G401 (cell line): ENCODE measurements around the gene OXT. TPM values are rescaled to one million over a fixed set of nuclear protein-coding genes. Genes with fewer than 3 reads are reported as not detected.
A peak's percentile ranks its signal among the peaks of the same experiment; 100 is the strongest.
"Not testable (repeated sequence)": the region's sequence is repeated elsewhere in the genome, so short reads cannot be mapped to it uniquely, and the experiment has no call there.

Experiments
- DNase-seq: peaks from one replicate; pipeline ENCODE4 v3.0.0-alpha.2; 2015; ENCODE audit warnings: low spot score
- in situ Hi-C: cut with HindIII; loops from 2 replicates; pipeline ENCODE4 v1.10.0; 2016; ENCODE audit warnings: low sequenced_read_pairs, mixed read lengths
- total RNA-seq: library from RNA; depleted of rRNA; stranded (reverse); fragments of >200 nt; shearing (Covaris generic); gene quantifications from 2 replicates; pipeline ENCODE4 v1.2.3, GENCODE V29; 2014; rRNA removed

OXT gene
- not detected in 2 replicates for total RNA-seq

- no peak for DNase-seq
- in situ Hi-C loops = no loop called here
Measured at GRCh38 chr20:3071610-3072529, at the start of gene OXT. Gene OXT (plus strand): TSS chr20:3071620. CDS start chr20:3071656, 36 bp downstream.

- no peak for DNase-seq
- in situ Hi-C loops = no loop called here
Measured at GRCh38 chr20:3021777-3022176, 49.6 kb upstream of the OXT start.

GRCh38 chr20:3022559-3023490, 48.6 kb upstream of the OXT start:
- in situ Hi-C loops = not testable (repeated sequence)

GRCh38 chr20:3027987-3028386, 43.4 kb upstream of the OXT start:
- in situ Hi-C loops = no loop called here
- no peak for DNase-seq

More at GRCh38 chr20:3022559-3023490, 48.6 kb upstream of the OXT start:
- DNase-seq = not testable (repeated sequence)

GRCh38 chr20:3031524-3032147, 39.8 kb upstream of the OXT start:
- DNase-seq = no peak
- in situ Hi-C loops = no loop called here

- in situ Hi-C loops = no loop called here
- DNase-seq = no peak
Measured at GRCh38 chr20:3032624-3033023, 38.8 kb upstream of the OXT start.

- no peak for DNase-seq
- in situ Hi-C loops = no loop called here
Measured at GRCh38 chr20:3037654-3038053, 33.8 kb upstream of the OXT start.

- in situ Hi-C loops = no loop called here
- DNase-seq = no peak
Measured at GRCh38 chr20:3038454-3038853, 33.0 kb upstream of the OXT start.

- DNase-seq = no peak
- in situ Hi-C loops = no loop called here
Measured at GRCh38 chr20:3039426-3039825, 32.0 kb upstream of the OXT start.

- no peak for DNase-seq
- in situ Hi-C loops = no loop called here
Measured at GRCh38 chr20:3040086-3040485, 31.3 kb upstream of the OXT start.

- DNase-seq = peak; percentile 24
- in situ Hi-C loops = no loop called here
Measured at GRCh38 chr20:3041854-3042409, 29.5 kb upstream of the OXT start.

GRCh38 chr20:3042625-3043024, 28.8 kb upstream of the OXT start:
- in situ Hi-C loops = no loop called here
- DNase-seq = no peak

- DNase-seq = no peak
- in situ Hi-C loops = no loop called here
Measured at GRCh38 chr20:3043322-3043721, 28.1 kb upstream of the OXT start, which contains the start of gene GNRH2. Gene GNRH2 (plus strand): TSS chr20:3043622. CDS start chr20:3044415, 793 bp downstream.

- DNase-seq = no peak
- in situ Hi-C loops = no loop called here
Measured at GRCh38 chr20:3044336-3044965, 27.0 kb upstream of the OXT start.

- in situ Hi-C loops = no loop called here
- peak; percentile 91 for DNase-seq
Measured at GRCh38 chr20:3045042-3045815, 26.2 kb upstream of the OXT start.

GRCh38 chr20:3045816-3046676, 25.4 kb upstream of the OXT start, which contains the start of gene MRPS26:
Gene MRPS26 (plus strand): TSS chr20:3046052. CDS start chr20:3046069, 17 bp downstream.
- DNase-seq = peak; percentile 90
- in situ Hi-C loops = no loop called here
